BJ (cell line): ENCODE measurements around the gene TRPC4AP. TPM values are rescaled to one million over a fixed set of nuclear protein-coding genes. Genes with fewer than 3 reads are reported as not detected.
"Not testable (repeated sequence)": the region's sequence is repeated elsewhere in the genome, so short reads cannot be mapped to it uniquely, and the experiment has no call there.

Experiments
- CTCF ChIA-PET: fragments of 350-600 bp; formaldehyde crosslinking; extraction: SDS; loops from one replicate; lab custom pipeline; 2021; ENCODE audit warnings: antibody characterized with exemption, inconsistent platforms; lab: Yijun Ruan, JAX
- POLR2A ChIA-PET: fragments of 300-600 bp; sonication (Branson Sonifier 250); formaldehyde crosslinking; extraction: SDS; loops from one replicate; lab custom pipeline; 2021; ENCODE audit warnings: antibody characterized with exemption; lab: Charles Lee
- DNase-seq: peaks from one replicate; pipeline ENCODE4 v3.0.0-alpha.2; 2011; ENCODE audit warnings: low read depth
- H3K27me3 ChIP-seq: 2 replicates; pipeline ENCODE4 v1.6.0; 2011; ENCODE audit warnings: low read length; ENCODE audit not compliant: control insufficient read depth, insufficient read depth
- H3K36me3 ChIP-seq: 2 replicates; pipeline ENCODE4 v1.5.1; 2011; ENCODE audit warnings: low read length; ENCODE audit not compliant: control insufficient read depth, insufficient read depth
- H3K4me3 ChIP-seq: 2 replicates; pipeline ENCODE4 v1.5.1; 2011; ENCODE audit warnings: low read depth, mild to moderate bottlenecking, control low read depth, low read length
- CTCF ChIP-seq: IDR thresholded peaks from 2 replicates; pipeline ENCODE4 v1.5.1; 2011; ENCODE audit warnings: low read depth, mild to moderate bottlenecking, control low read depth, inconsistent platforms, low read length, moderate library complexity; ENCODE audit not compliant: insufficient read depth
- polyA plus RNA-seq: library from polyadenylated mRNA; depleted of rRNA; stranded (reverse); fragments of >200 nt; gene quantifications from 2 replicates; pipeline ENCODE4 v1.2.3, GENCODE V29; 2011

TRPC4AP gene
- polyA plus RNA-seq, 1 experiment = 111 TPM

GRCh38 chr20:35117196-35117595 is 24.6 kb upstream of the TRPC4AP start:
- no peak for DNase-seq
- CTCF ChIA-PET = no interaction called here
- Histone ChIP-seq H3K27me3 (no peaks in the 10 kb centered on the region), H3K36me3 (peaks cover 8% of the 10 kb centered on the region), H3K4me3 (no peak overlapping the region)
- POLR2A ChIA-PET = interaction anchor here (0.5 kb wide), 1 partner anchor 56 kb away, joined by 5 read pairs; no protein-coding TSS in a partner anchor
- no peak for TF ChIP-seq CTCF

GRCh38 chr20:35116258-35116657 is 23.7 kb upstream of the TRPC4AP start:
- CTCF ChIA-PET = interaction anchor here (0.6 to 2.1 kb wide), 2 partner anchors 20 to 283 kb away, joined by 3 to 12 read pairs; no protein-coding TSS in a partner anchor
- no peak for TF ChIP-seq CTCF

GRCh38 chr20:35115606-35116005 is 23.0 kb upstream of the TRPC4AP start:
- ChIA-PET POLR2A (no interaction called here), CTCF (interaction anchor here (0.6 to 2.1 kb wide), 2 partner anchors 20 to 50 kb away, joined by 3 to 12 read pairs; no protein-coding TSS in a partner anchor)
- DNase-seq = no peak
- Histone ChIP-seq H3K36me3 (peaks cover 5% of the 10 kb centered on the region), H3K4me3 (no peak overlapping the region), H3K27me3 (no peaks in the 10 kb centered on the region)
- no peak for TF ChIP-seq CTCF

More at GRCh38 chr20:35116258-35116657, 23.7 kb upstream of the TRPC4AP start:
- no peak for DNase-seq
- Histone ChIP-seq H3K4me3 (no peak overlapping the region), H3K36me3 (peaks cover 5% of the 10 kb centered on the region), H3K27me3 (no peaks in the 10 kb centered on the region)
- POLR2A ChIA-PET = no interaction called here

GRCh38 chr20:35112276-35112675 is 19.7 kb upstream of the TRPC4AP start:
- DNase-seq, H3K27me3 ChIP-seq, H3K4me3 ChIP-seq, POLR2A ChIA-PET, H3K36me3 ChIP-seq: not testable (repeated sequence)
- CTCF ChIA-PET = interaction anchor here (3.4 kb wide), 1 partner anchor 17 kb away, joined by 20 read pairs; no protein-coding TSS in a partner anchor

- no peak overlapping the region for H3K4me3 ChIP-seq
- peak; percentile 55 for DNase-seq
- no peak for TF ChIP-seq CTCF
- ChIA-PET CTCF (interaction anchor here (0.7 to 3.4 kb wide), 4 partner anchors 11 to 1573 kb away, joined by 3 to 20 read pairs (median 4); partner anchors contain the start of gene TRPC4AP), POLR2A (no interaction called here)
- no peaks in the 10 kb centered on the region for H3K27me3 ChIP-seq
- H3K36me3 ChIP-seq = peaks cover 5% of the 10 kb centered on the region; the same call in 1 of the 2 replicates
Measured at GRCh38 chr20:35111141-35111888, 18.7 kb upstream of the TRPC4AP start.
